ENCODE results near the gene PPP2R2C. TPM values are rescaled to one million over a fixed set of nuclear protein-coding genes. Genes with fewer than 3 reads are reported as not detected.

Gene PPP2R2C
- total and polyA plus RNA-seq, 9 of the 15 experiments (the other 6 are each of a cell fraction or from before 2014, with no cell fraction given) = 0.04 to 0.06 TPM; not detected in 7

- TF ChIP-seq ZFP91 (CRISPR knock-in tag; IDR thresholded peaks at IDR 0.05) (no peak), ZNF518B (CRISPR knock-in tag; IDR thresholded peaks at IDR 0.05) (no peak), NEUROD1 (IDR thresholded peaks at IDR 0.05; ENCODE audit: borderline replicate concordance, low read depth, low read length, partially characterized antibody) (no peak), NCOA2 (IDR thresholded peaks at IDR 0.05; ENCODE audit: partially characterized antibody in 2 of 2) (no peak), SREBF2 (CRISPR knock-in tag; IDR thresholded peaks at IDR 0.05) (no peak)
These were observed 142.0 kb downstream of the PPP2R2C start (continued) for GRCh38 chr4:6330384-6330767.
